OCI-LY7 (cell line): ENCODE data around the gene ATP12A. TPM values are rescaled to one million over a fixed set of nuclear protein-coding genes. Genes with fewer than 3 reads are reported as not detected.
A peak's percentile ranks its signal among the peaks of the same experiment; 100 is the strongest.

ENCODE experiments used
- BruUV-seq: library from RNA; stranded (reverse); fragments of 400-500 nt; replicated peaks from 2 replicates; lab custom pipeline; 2021; lab: Mats Ljungman, UMichigan
- CTCF ChIA-PET: fragments of 300-600 bp; sonication (Branson Sonifier 250); formaldehyde crosslinking; loops from one replicate; lab custom pipeline; 2022; ENCODE audit warnings: antibody characterized with exemption; ENCODE audit not compliant: unreplicated experiment; lab: Charles Lee
- POLR2A ChIA-PET: fragments of 300-600 bp; sonication (Branson Sonifier 250); formaldehyde crosslinking; loops from one replicate; lab custom pipeline; 2022; ENCODE audit warnings: antibody characterized with exemption; lab: Charles Lee
- DNase-seq: peaks from one replicate; pipeline ENCODE4 v3.0.0-alpha.2; 2015; ENCODE audit warnings: low spot score
- H2AFZ ChIP-seq: fragments of 200-600 bp; sonication (generic), shearing (Covaris generic); 2 replicates; pipeline ENCODE4 v1.6.1; 2014; ENCODE audit warnings: mild to moderate bottlenecking, antibody characterized with exemption, low read length, moderate library complexity
- H3K27ac ChIP-seq: fragments of 200-600 bp; sonication (generic); 2 replicates; pipeline ENCODE4 v1.5.1; 2014; ENCODE audit warnings: mixed run types, low read depth, mild to moderate bottlenecking, moderate library complexity, low read length, inconsistent platforms; ENCODE audit not compliant: poor library complexity, severe bottlenecking
- H3K36me3 ChIP-seq: fragments of 200-600 bp; sonication (generic); 2 replicates; pipeline ENCODE4 v1.6.1; 2014; ENCODE audit warnings: mild to moderate bottlenecking, antibody characterized with exemption, low read length, moderate library complexity, mixed read lengths; ENCODE audit not compliant: insufficient read depth
- H3K4me1 ChIP-seq: fragments of 200-600 bp; sonication (generic); 2 replicates; pipeline ENCODE4 v1.5.1; 2014; ENCODE audit warnings: mild to moderate bottlenecking, low read length; ENCODE audit not compliant: insufficient read depth, poor library complexity, severe bottlenecking
- H3K4me2 ChIP-seq: fragments of 200-600 bp; sonication (generic); 2 replicates; pipeline ENCODE4 v1.6.1; 2014; ENCODE audit warnings: mild to moderate bottlenecking, low read length
- H3K4me3 ChIP-seq: fragments of 200-600 bp; sonication (generic); 2 replicates; pipeline ENCODE4 v1.5.1; 2014; ENCODE audit warnings: mild to moderate bottlenecking, low read depth, low read length; ENCODE audit not compliant: poor library complexity, severe bottlenecking
- H3K79me2 ChIP-seq: fragments of 200-600 bp; sonication (generic); 2 replicates; pipeline ENCODE4 v1.6.1; 2016; ENCODE audit warnings: low read depth, mild to moderate bottlenecking, low read length, moderate library complexity, mixed read lengths; ENCODE audit not compliant: insufficient read depth
- H3K9me2 ChIP-seq: fragments of 200-600 bp; sonication (generic); 2 replicates; pipeline ENCODE4 v1.6.1; 2016; ENCODE audit warnings: mild to moderate bottlenecking, low read length, mixed read lengths; ENCODE audit not compliant: insufficient read depth
- H3K9me3 ChIP-seq: fragments of 200-600 bp; sonication (generic); 2 replicates; pipeline ENCODE4 v1.6.1; 2014; ENCODE audit warnings: mild to moderate bottlenecking, mixed run types, low read length, mixed read lengths
- H4K20me1 ChIP-seq: fragments of 200-600 bp; sonication (generic); 2 replicates; pipeline ENCODE4 v1.6.1; 2014; ENCODE audit warnings: mild to moderate bottlenecking, antibody characterized with exemption, low read length, moderate library complexity, mixed read lengths; ENCODE audit not compliant: insufficient read depth
- EZH2phosphoT487 ChIP-seq: fragments of 200-600 bp; sonication (generic); IDR thresholded peaks from 2 replicates; pipeline ENCODE4 v1.6.1; 2018; ENCODE audit warnings: low read depth, borderline replicate concordance, mild to moderate bottlenecking, mixed run types, antibody characterized with exemption, low read length, moderate library complexity, mixed read lengths
- intact Hi-C: fragments of 100-400 bp; cut with micrococcal nuclease; formaldehyde crosslinking; loops from one replicate; pipeline ENCODE4 v1.10.0; 2022; ENCODE audit not compliant: unreplicated experiment
- total RNA-seq, 2 experiments: library from RNA; depleted of rRNA in 1 of 2; stranded (reverse); fragments of >200 nt in 1 of 2; shearing (Covaris generic) in 1 of 2; gene quantifications; 2 replicates each; pipeline ENCODE4 v1.2.3, GENCODE V29; 2014 to 2022
- TF ChIP-seq, protein P1 (sequence below): fragments of 200-600 bp; sonication (generic); conservative IDR thresholded peaks from 2 replicates; pipeline ENCODE4 v1.5.1; 2014; ENCODE audit warnings: mild to moderate bottlenecking, antibody characterized with exemption, low read length, moderate library complexity, mixed read lengths

The ATP12A gene
- total RNA-seq, 2 experiments from 2014 or later, result not detected

DNA sequence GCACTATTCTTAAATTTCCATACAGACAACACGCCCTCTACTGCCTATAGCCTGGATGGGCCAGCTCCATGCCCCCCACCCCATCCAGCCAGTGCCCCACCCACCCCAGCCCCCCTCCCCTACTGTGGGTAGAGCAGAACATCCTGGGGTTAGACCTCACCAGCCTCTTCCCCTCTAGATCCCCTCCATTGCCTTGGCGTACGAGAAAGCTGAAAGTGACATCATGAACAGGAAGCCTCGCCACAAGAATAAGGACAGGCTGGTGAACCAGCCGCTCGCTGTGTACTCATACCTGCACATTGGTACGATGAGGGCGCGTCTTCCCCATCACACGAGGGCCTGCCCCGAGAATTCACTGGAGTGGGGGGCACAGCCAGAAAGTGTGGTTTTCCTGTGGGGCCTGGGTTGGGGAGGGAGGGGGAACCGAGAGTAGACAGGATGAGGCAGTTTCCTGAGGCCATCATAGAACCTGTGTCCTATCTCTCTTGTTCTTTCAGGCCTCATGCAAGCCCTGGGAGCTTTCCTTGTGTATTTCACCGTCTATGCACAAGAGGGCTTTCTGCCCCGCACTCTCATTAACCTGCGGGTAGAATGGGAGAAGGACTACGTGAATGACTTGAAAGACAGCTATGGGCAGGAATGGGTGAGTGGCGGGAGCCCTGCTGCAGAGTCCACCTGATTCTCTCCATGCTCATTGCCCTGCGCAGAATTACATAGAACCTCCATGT lies 29.1 kb downstream of the ATP12A start:
- Histone ChIP-seq H3K4me1 (no peaks in the 10 kb centered on the region), H3K27ac (no peak overlapping the region), H3K4me3 (no peak overlapping the region), H3K36me3 (no peaks in the 10 kb centered on the region), H3K9me3 (no peaks in the 10 kb centered on the region), H3K9me2 (no peaks in the 10 kb centered on the region), H2AFZ (no peak overlapping the region), H3K4me2 (0 out of 2 replicates have a peak overlapping the region, but pooled peaks have one; percentile 14), H3K79me2 (no peaks in the 10 kb centered on the region), H4K20me1 (no peaks in the 10 kb centered on the region)
- no peak for DNase-seq
- BruUV-seq, result no TSS peak
- TF ChIP-seq EZH2phosphoT487, result no peak
- TF ChIP-seq, protein P1, sequence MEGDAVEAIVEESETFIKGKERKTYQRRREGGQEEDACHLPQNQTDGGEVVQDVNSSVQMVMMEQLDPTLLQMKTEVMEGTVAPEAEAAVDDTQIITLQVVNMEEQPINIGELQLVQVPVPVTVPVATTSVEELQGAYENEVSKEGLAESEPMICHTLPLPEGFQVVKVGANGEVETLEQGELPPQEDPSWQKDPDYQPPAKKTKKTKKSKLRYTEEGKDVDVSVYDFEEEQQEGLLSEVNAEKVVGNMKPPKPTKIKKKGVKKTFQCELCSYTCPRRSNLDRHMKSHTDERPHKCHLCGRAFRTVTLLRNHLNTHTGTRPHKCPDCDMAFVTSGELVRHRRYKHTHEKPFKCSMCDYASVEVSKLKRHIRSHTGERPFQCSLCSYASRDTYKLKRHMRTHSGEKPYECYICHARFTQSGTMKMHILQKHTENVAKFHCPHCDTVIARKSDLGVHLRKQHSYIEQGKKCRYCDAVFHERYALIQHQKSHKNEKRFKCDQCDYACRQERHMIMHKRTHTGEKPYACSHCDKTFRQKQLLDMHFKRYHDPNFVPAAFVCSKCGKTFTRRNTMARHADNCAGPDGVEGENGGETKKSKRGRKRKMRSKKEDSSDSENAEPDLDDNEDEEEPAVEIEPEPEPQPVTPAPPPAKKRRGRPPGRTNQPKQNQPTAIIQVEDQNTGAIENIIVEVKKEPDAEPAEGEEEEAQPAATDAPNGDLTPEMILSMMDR, result no peak
- ChIA-PET POLR2A (no interaction called here), CTCF (no interaction called here)
- intact Hi-C loops, result no loop called here

DNA sequence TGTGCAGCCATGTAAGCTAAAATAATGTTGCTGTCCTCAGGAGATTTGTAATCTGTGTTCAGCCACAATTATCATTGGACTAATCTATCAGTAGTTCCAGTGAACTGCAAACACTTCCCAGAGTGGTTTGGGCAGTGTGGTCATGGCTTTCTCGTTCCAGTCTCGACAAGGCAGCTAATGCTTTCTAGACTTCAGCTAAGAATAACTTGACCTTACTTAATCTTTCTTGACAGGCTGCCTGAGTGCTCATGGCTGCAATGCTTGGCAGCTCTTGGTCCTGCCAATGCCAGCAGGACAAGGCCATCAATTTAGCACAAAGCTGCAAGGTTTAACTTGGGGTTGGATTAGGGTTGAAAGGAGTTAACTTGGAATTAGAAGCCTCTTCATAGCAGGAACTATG lies 32.8 kb downstream of the ATP12A start:
- no peaks in the 10 kb centered on the region for H4K20me1 ChIP-seq
- POLR2A ChIA-PET, result interaction anchor here (0.7 to 1.4 kb wide), 3 partner anchors 11 to 184 kb away, joined by 3 to 4 read pairs (median 3); no protein-coding TSS in a partner anchor
- H3K27ac ChIP-seq, result no peak overlapping the region
- CTCF ChIA-PET, result no interaction called here
- TF ChIP-seq EZH2phosphoT487, result no peak
- TF ChIP-seq, protein P1, result no peak
- H3K4me3 ChIP-seq, result no peak overlapping the region
- H3K9me2 ChIP-seq, result no peaks in the 10 kb centered on the region
- no peaks in the 10 kb centered on the region for H3K9me3 ChIP-seq
- BruUV-seq, result no TSS peak
- no peak overlapping the region for H2AFZ ChIP-seq
- DNase-seq, result no peak
- H3K4me1 ChIP-seq, result no peaks in the 10 kb centered on the region
- no peak overlapping the region for H3K4me2 ChIP-seq
- no peaks in the 10 kb centered on the region for H3K36me3 ChIP-seq
- H3K79me2 ChIP-seq, result no peaks in the 10 kb centered on the region
- intact Hi-C loops, result no loop called here

DNA sequence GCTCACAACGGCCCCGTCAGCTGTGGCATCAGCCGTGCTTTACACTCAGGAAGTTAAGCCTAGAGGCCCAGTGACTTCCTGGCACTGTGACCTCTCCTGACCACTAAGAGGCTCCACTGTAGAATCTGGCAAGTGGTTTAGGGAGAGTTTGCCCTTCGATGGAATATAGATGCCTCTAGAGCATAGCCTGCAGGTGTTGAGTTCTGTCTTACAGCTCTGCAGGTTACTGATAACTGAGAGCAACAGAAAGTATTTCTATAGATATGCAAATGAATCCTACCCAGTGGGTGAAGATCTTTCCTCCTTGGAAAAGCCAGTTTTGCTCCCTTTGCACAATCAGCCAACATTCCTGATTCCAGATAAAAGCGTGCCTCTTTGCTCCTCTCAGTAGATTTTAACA lies 35.8 kb downstream of the ATP12A start:
- intact Hi-C loops, result no loop called here
- DNase-seq, result no peak
- H3K79me2 ChIP-seq, result no peaks in the 10 kb centered on the region
- no peaks in the 10 kb centered on the region for H3K9me2 ChIP-seq
- no TSS peak for BruUV-seq
- no peak overlapping the region for H3K27ac ChIP-seq
- no peak overlapping the region for H2AFZ ChIP-seq
- no peaks in the 10 kb centered on the region for H4K20me1 ChIP-seq
- no peaks in the 10 kb centered on the region for H3K36me3 ChIP-seq
- ChIA-PET POLR2A (interaction anchor here (0.9 kb wide), 1 partner anchor 112 kb away, joined by 4 read pairs; no protein-coding TSS in a partner anchor), CTCF (no interaction called here)
- H3K4me3 ChIP-seq, result no peak overlapping the region
- H3K4me1 ChIP-seq, result no peaks in the 10 kb centered on the region
- TF ChIP-seq, protein P1, result no peak
- no peak for TF ChIP-seq EZH2phosphoT487
- no peaks in the 10 kb centered on the region for H3K9me3 ChIP-seq
- no peak overlapping the region for H3K4me2 ChIP-seq
